HepG2 (cell line): ENCODE results near the gene ONECUT2. TPM values are rescaled to one million over a fixed set of nuclear protein-coding genes. Genes with fewer than 3 reads are reported as not detected.

Source experiments
- EP300 ChIP-seq, 3 experiments: sonication (generic) in 1 of 3; formaldehyde crosslinking in 1 of 3; IDR thresholded peaks; 2 replicates each; pipeline versions ENCODE4 v1.5.1 to v1.6.1; 2011 to 2020; ENCODE audit warnings: low read depth in 2 of 3, low read length in 2 of 3, borderline replicate concordance in 1 of 3, improper control_type of control experiment in 1 of 3, mild to moderate bottlenecking in 1 of 3, missing genetic modification reagents in 1 of 3, moderate library complexity in 1 of 3
- FOXA3 ChIP-seq: IDR thresholded peaks from 2 replicates; pipeline ENCODE4 v1.6.1; 2016; ENCODE audit warnings: missing genetic modification reagents, missing compliant biosample characterization
- ISL2 ChIP-seq: sonication (generic); formaldehyde crosslinking; IDR thresholded peaks from 2 replicates; pipeline ENCODE4 v1.5.0; 2020; ENCODE audit warnings: missing genetic modification reagents
- KLF12 ChIP-seq: sonication (generic); formaldehyde crosslinking; IDR thresholded peaks from 2 replicates; pipeline ENCODE4 v1.4.0; 2020; ENCODE audit warnings: missing genetic modification reagents, borderline replicate concordance
- MATR3 ChIP-seq: sonication (generic); formaldehyde crosslinking; IDR thresholded peaks from 2 replicates; pipeline ENCODE4 v1.4.0; 2020; ENCODE audit warnings: missing genetic modification reagents
- NR1H2 ChIP-seq: sonication (generic); formaldehyde crosslinking; IDR thresholded peaks from 2 replicates; pipeline ENCODE4 v1.8.1; 2022; ENCODE audit warnings: low read depth, missing genetic modification reagents, borderline replicate concordance
- STAT5B ChIP-seq: sonication (generic); formaldehyde crosslinking; IDR thresholded peaks from 2 replicates; pipeline ENCODE4 v1.4.0; 2020; ENCODE audit warnings: missing genetic modification reagents
- SYNCRIP ChIP-seq: fragments of 200-400 bp; formaldehyde crosslinking; IDR thresholded peaks from 2 replicates; pipeline ENCODE4 v1.6.1; 2018; ENCODE audit warnings: mild to moderate bottlenecking, low read depth, low read length; ENCODE audit not compliant: insufficient read depth
- YY1 ChIP-seq: IDR thresholded peaks from 2 replicates; pipeline ENCODE4 v1.6.1; 2011; ENCODE audit warnings: low read length, low read depth, moderate library complexity, mild to moderate bottlenecking; ENCODE audit not compliant: insufficient read depth, insufficient replicate concordance
- ZNF670 ChIP-seq: sonication (generic); formaldehyde crosslinking; IDR thresholded peaks from 2 replicates; pipeline ENCODE4 v1.8.0; 2022; ENCODE audit warnings: mild to moderate bottlenecking, missing genetic modification reagents, borderline replicate concordance
- ZSCAN22 ChIP-seq: sonication (generic); formaldehyde crosslinking; IDR thresholded peaks from 2 replicates; pipeline ENCODE4 v1.4.0; 2020; ENCODE audit warnings: mild to moderate bottlenecking, missing genetic modification reagents
- polyA plus RNA-seq, 8 experiments: library from polyadenylated mRNA; depleted of rRNA in 3 of 8; stranded (reverse) in 7 of 8; unstranded in 1 of 8; fragments of >200 nt; fragmentation: Illumina TruSeq in 4 of 8; extraction: Trizol in 4 of 8; gene quantifications; 2 replicates each; pipeline versions ENCODE4 v1.2.1 to v1.2.3, GENCODE V29; 2011 to 2016; ENCODE audit warnings: low read depth in 4 of 8, missing spikeins in 1 of 8, mixed read lengths in 1 of 8; ENCODE audit not compliant: insufficient read depth in 1 of 8
- total RNA-seq, 5 experiments: library from RNA; depleted of rRNA; stranded (reverse); fragments of >200 nt; fragmentation: Illumina TruSeq; extraction: Trizol; gene quantifications; 2 replicates each; pipeline ENCODE4 v1.2.3, GENCODE V29; 2016; ENCODE audit warnings: low read depth in 1 of 5
- TF ChIP-seq, protein P1 (sequence below): sonication (generic); formaldehyde crosslinking; IDR thresholded peaks from one replicate; pipeline ENCODE4 v1.5.1; 2020; ENCODE audit warnings: mild to moderate bottlenecking, missing genetic modification reagents; ENCODE audit errors: not compliant biosample characterization
- TF ChIP-seq, protein P2 (sequence below): sonication (generic); formaldehyde crosslinking; IDR thresholded peaks from 2 replicates; pipeline ENCODE4 v1.8.1; 2023; ENCODE audit warnings: missing genetic modification reagents, mild to moderate bottlenecking, borderline replicate concordance
- TF ChIP-seq, protein P3 (sequence below): sonication (generic); formaldehyde crosslinking; IDR thresholded peaks from 2 replicates; pipeline ENCODE4 v1.8.0; 2022; ENCODE audit warnings: low read depth, missing genetic modification reagents

The ONECUT2 gene
- total and polyA plus RNA-seq, 2 of the 13 experiments (the other 11 are each of a cell fraction or from before 2014, with no cell fraction given), result 3.0 to 3.2 TPM

DNA sequence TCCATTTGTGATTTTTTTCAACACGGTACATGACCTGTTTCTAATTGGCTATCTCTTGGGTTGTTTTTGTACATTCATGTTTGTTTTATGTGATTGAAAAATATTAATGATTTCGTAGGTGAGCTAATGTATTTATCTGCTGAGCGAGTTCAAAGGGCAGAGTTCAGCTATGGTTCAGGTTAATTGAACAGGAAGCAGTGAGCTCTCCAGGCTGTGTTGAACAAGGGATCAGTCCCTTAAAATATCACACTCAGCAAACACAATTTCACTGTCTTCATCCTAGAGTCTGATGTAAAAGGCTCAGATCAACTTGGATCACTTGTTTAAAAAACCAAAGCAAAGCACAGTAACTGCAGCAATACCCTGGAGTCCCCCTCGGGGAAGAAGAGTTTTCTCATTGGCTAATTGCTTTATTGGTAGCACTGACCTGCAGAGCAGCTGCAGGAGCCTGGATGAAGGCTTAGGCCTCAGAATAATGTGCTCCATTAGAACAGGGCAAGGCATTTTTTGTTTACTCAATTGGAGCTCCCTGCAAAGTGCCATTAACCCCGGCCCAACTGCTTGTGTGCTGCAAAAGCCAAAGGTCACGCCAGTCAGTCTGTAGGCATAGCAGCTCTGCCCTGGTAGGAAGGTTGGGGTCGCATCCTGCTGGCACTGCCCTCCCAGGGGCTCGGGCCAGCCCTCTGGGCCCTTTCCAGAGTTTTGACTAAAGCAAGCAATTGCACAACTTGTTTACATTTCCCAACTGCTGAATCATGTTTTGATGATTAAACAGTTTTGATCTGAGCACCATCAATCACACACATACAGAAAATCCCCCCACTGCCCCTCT is 10.5 kb downstream of the ONECUT2 start (continued):
- TF ChIP-seq, protein P1, sequence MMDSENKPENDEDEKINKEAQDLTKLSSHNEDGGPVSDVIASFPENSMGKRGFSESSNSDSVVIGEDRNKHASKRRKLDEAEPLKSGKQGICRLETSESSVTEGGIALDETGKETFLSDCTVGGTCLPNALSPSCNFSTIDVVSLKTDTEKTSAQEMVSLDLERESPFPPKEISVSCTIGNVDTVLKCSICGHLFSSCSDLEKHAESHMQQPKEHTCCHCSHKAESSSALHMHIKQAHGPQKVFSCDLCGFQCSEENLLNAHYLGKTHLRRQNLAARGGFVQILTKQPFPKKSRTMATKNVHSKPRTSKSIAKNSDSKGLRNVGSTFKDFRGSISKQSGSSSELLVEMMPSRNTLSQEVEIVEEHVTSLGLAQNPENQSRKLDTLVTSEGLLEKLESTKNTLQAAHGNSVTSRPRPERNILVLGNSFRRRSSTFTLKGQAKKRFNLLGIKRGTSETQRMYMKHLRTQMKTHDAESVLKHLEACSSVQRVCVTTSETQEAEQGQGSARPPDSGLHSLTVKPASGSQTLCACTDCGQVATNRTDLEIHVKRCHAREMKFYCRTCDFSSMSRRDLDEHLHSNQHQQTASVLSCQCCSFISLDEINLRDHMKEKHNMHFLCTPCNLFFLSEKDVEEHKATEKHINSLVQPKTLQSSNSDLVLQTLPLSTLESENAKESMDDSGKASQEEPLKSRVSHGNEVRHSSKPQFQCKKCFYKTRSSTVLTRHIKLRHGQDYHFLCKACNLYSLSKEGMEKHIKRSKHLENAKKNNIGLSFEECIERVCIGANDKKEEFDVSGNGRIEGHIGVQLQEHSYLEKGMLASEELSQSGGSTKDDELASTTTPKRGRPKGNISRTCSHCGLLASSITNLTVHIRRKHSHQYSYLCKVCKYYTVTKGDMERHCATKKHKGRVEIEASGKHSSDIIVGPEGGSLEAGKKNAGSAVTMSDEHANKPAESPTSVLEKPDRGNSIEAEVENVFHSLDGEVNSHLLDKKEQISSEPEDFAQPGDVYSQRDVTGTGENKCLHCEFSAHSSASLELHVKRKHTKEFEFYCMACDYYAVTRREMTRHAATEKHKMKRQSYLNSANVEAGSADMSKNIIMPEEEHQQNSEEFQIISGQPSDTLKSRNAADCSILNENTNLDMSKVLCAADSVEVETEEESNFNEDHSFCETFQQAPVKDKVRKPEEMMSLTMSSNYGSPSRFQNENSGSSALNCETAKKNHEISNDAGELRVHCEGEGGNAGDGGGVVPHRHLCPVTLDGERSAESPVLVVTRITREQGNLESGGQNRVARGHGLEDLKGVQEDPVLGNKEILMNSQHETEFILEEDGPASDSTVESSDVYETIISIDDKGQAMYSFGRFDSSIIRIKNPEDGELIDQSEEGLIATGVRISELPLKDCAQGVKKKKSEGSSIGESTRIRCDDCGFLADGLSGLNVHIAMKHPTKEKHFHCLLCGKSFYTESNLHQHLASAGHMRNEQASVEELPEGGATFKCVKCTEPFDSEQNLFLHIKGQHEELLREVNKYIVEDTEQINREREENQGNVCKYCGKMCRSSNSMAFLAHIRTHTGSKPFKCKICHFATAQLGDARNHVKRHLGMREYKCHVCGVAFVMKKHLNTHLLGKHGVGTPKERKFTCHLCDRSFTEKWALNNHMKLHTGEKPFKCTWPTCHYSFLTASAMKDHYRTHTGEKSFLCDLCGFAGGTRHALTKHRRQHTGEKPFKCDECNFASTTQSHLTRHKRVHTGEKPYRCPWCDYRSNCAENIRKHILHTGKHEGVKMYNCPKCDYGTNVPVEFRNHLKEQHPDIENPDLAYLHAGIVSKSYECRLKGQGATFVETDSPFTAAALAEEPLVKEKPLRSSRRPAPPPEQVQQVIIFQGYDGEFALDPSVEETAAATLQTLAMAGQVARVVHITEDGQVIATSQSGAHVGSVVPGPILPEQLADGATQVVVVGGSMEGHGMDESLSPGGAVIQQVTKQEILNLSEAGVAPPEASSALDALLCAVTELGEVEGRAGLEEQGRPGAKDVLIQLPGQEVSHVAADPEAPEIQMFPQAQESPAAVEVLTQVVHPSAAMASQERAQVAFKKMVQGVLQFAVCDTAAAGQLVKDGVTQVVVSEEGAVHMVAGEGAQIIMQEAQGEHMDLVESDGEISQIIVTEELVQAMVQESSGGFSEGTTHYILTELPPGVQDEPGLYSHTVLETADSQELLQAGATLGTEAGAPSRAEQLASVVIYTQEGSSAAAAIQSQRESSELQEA (CRISPR knock-in tag), result no peak
- TF ChIP-seq YY1 (no peak), MATR3 (CRISPR knock-in tag) (no peak), ISL2 (CRISPR knock-in tag) (peak; percentile 62), FOXA3 (CRISPR knock-in tag) (peak; percentile 84), SYNCRIP (no peak), STAT5B (CRISPR knock-in tag) (no peak), EP300 (IDR thresholded peaks at IDR 0.05; ENCODE audit: low read depth in 2 of 2, low read length in 2 of 2) (peak in 1 of 2 experiments; percentile 49; a peak in 1 of 4 replicates), EP300 (CRISPR knock-in tag; IDR thresholded peaks at IDR 0.05; ENCODE audit: borderline replicate concordance) (no peak; the same call in 1 of the 2 replicates), KLF12 (CRISPR knock-in tag) (no peak), NR1H2 (CRISPR knock-in tag) (no peak), ZSCAN22 (CRISPR knock-in tag) (no peak), ZNF670 (CRISPR knock-in tag) (peak; percentile 47; the same call in 1 of the 2 replicates)
- TF ChIP-seq, protein P2, sequence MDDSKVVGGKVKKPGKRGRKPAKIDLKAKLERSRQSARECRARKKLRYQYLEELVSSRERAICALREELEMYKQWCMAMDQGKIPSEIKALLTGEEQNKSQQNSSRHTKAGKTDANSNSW (CRISPR knock-in tag), result no peak
- TF ChIP-seq, protein P3, sequence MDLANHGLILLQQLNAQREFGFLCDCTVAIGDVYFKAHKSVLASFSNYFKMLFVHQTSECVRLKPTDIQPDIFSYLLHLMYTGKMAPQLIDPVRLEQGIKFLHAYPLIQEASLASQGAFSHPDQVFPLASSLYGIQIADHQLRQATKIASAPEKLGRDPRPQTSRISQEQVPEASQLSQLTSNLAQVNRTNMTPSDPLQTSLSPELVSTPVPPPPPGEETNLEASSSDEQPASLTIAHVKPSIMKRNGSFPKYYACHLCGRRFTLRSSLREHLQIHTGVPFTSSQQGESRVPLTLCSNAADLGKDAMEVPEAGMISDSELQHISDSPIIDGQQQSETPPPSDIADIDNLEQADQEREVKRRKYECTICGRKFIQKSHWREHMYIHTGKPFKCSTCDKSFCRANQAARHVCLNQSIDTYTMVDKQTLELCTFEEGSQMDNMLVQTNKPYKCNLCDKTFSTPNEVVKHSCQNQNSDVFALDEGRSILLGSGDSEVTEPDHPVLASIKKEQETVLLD, result no peak
